Thyroid gland (tissue), 4 donors: Measurements from ENCODE around the gene ZNF652. TPM values are rescaled to one million over a fixed set of nuclear protein-coding genes. Genes with fewer than 3 reads are reported as not detected.
"Not testable (repeated sequence)": the region's sequence is repeated elsewhere in the genome, so short reads cannot be mapped to it uniquely, and the experiment has no call there.

ENCODE experiments used
- DNase-seq, 2 donors: peaks; one replicate each; pipeline ENCODE4 v3.0.0-alpha.2; 2019
- H3K27ac ChIP-seq, 3 donors: fragments of 200-600 bp; sonication (generic); 1 replicate in 2 of 3; 2 replicates in 1 of 3; pipeline ENCODE4 v1.5.1; 2016 to 2019; ENCODE audit warnings: mild to moderate bottlenecking in 1 of 3, moderate library complexity in 1 of 3
- H3K27me3 ChIP-seq: fragments of 200-600 bp; sonication (generic); one replicate; pipeline ENCODE4 v1.5.1; 2019
- H3K36me3 ChIP-seq, 2 donors: fragments of 200-600 bp; sonication (generic); one replicate each; pipeline ENCODE4 v1.5.1; 2016 to 2019
- H3K4me1 ChIP-seq, 2 donors: fragments of 200-600 bp; sonication (generic); one replicate each; pipeline ENCODE4 v1.5.1; 2017 to 2019
- H3K4me3 ChIP-seq, 3 donors: fragments of 200-600 bp; sonication (generic); replicated peaks in 1 of 3; 1 replicate in 2 of 3; 2 replicates in 1 of 3; pipeline ENCODE4 v1.5.1; 2016; ENCODE audit warnings: mild to moderate bottlenecking in 1 of 3
- H3K9me3 ChIP-seq: fragments of 200-600 bp; sonication (generic); one replicate; pipeline ENCODE4 v1.5.1; 2017
- POLR2A ChIP-seq, 2 donors: fragments of 450-650 bp; IDR thresholded peaks; one replicate each; pipeline ENCODE4 v1.6.1; 2017; ENCODE audit warnings: antibody characterized with exemption in 2 of 2, mild to moderate bottlenecking in 2 of 2, moderate library complexity in 1 of 2
- WGBS, 2 donors: methylation state at CpG; one replicate each; pipeline ENCODE4 v1.1.5; 2017; 5-methylcytosine and 5-hydroxymethylcytosine counted together
- intact Hi-C: fragments of 100-400 bp; cut with DNase I; formaldehyde crosslinking; loops from one replicate; pipeline ENCODE4 v1.15.1; 2023
- total RNA-seq, 4 donors: library from RNA; depleted of rRNA; stranded (reverse); fragments of >200 nt; gene quantifications; one replicate each; pipeline ENCODE4 v1.2.3, GENCODE V29; 2016
- TF ChIP-seq, protein P1 (sequence below), 6 experiments: fragments of 200-600 bp in 3 of 6; fragments of 450-650 bp in 3 of 6; sonication (generic) in 3 of 6; IDR thresholded peaks; one replicate each; pipeline ENCODE4 v1.5.1; 2016 to 2019; ENCODE audit warnings: antibody characterized with exemption in 6 of 6, mild to moderate bottlenecking in 2 of 6, inconsistent platforms in 1 of 6, moderate library complexity in 1 of 6

ZNF652 gene
- total RNA-seq, 4 donors from 2014 or later = 60.0 to 64.9 (median 62.1) TPM

DNA sequence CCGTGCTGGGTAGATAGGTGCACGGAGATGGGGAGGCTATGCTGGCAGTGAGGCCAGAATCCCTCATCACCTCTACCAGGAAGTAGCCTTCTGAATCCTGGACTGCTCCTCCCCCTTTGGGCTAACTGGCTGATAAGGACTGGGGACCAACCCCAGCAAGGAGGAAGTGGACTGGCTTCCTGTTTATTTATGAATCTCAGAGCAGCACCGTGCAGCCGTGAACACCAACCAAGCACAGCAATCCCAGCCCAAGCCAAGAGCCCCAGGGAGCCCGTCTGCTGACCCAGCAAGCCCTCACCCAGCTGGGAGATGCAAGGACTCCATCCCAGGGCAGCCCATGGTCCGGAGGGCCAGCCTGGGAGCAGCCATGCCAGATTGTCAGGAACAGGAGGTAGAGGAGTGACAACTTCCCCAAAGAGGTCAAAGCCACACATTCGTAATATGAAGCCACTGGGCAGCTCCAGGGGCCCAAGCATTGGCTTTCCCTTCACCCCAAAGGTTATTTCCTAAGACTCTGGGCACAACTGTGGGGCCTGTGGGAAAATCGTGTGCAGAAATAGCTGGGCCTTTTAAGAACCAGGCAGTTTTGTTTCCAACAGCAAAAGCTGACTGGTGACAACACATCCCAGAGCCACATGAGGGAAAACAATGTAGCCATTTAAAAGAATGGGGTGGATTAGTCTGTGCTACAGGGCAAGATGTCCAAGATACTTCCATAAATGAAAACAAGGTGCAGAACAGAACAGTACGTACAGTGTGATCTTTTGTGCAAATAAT is 28.7 kb upstream of the ZNF652 start:
- no peaks in the 10 kb centered on the region for H3K36me3 ChIP-seq
- intact Hi-C loops = no loop called here
- no peaks in the 10 kb centered on the region for H3K27me3 ChIP-seq
- DNase-seq = no peak
- TF ChIP-seq POLR2A (IDR thresholded peaks at IDR 0.05) = no peak
- TF ChIP-seq, protein P1, sequence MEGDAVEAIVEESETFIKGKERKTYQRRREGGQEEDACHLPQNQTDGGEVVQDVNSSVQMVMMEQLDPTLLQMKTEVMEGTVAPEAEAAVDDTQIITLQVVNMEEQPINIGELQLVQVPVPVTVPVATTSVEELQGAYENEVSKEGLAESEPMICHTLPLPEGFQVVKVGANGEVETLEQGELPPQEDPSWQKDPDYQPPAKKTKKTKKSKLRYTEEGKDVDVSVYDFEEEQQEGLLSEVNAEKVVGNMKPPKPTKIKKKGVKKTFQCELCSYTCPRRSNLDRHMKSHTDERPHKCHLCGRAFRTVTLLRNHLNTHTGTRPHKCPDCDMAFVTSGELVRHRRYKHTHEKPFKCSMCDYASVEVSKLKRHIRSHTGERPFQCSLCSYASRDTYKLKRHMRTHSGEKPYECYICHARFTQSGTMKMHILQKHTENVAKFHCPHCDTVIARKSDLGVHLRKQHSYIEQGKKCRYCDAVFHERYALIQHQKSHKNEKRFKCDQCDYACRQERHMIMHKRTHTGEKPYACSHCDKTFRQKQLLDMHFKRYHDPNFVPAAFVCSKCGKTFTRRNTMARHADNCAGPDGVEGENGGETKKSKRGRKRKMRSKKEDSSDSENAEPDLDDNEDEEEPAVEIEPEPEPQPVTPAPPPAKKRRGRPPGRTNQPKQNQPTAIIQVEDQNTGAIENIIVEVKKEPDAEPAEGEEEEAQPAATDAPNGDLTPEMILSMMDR (IDR thresholded peaks at IDR 0.05) = no peak
- H3K27ac ChIP-seq = no peak overlapping the region
- 60 to 66% methylated on average over 5 to 9 of the region's 9 CpGs for WGBS, 2 donors
- H3K4me3 ChIP-seq = no peak overlapping the region
- peaks cover 0 to 4% of the 10 kb centered on the region in 2 donors for H3K4me1 ChIP-seq
- H3K9me3 ChIP-seq = no peaks in the 10 kb centered on the region

DNA sequence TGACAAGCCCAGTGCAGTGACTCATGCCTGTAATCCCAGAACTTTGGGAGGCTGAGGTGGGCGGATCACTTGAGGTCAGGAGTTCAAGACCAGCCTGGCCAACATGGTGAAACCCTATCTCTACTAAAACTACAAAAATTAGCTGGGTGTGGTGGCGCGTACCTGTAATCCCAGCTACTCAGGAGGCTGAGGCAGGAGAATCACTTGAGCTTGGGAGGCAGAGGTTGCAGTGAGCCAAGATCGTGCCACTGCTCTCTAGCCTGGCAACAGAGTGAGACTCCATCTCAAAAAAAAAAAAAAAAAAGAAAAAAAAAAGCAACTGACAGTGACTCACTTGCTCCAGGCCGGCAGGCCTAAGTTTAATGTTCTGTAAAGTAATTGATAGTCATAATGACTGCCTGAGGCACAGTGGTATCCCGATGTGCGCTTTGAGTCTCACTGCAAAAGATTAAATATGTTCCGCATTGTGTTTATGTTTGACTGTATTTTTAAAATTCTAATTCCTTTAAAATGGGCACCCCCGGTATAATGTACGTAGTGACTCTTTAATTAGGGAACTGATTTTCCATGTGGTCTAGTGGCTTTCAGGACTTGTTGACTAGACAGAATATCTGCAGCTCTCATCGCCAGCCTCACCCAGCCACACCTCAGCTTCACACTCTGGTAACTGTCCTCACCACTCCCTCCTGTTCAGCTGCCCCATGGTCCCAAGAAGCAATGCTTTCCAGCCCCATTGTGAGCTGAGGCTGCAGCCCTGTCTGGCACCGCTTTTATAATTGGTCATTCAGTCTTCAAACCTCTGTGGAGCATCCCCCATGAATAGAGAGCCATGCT is 27.7 kb upstream of the ZNF652 start:
- intact Hi-C loops, H3K4me1 ChIP-seq, H3K27me3 ChIP-seq, H3K9me3 ChIP-seq, H3K4me3 ChIP-seq, DNase-seq, H3K36me3 ChIP-seq, H3K27ac ChIP-seq: not testable (repeated sequence)
- WGBS, 2 donors = 91 to 92% methylated on average over 12 of the region's 12 CpGs

DNA sequence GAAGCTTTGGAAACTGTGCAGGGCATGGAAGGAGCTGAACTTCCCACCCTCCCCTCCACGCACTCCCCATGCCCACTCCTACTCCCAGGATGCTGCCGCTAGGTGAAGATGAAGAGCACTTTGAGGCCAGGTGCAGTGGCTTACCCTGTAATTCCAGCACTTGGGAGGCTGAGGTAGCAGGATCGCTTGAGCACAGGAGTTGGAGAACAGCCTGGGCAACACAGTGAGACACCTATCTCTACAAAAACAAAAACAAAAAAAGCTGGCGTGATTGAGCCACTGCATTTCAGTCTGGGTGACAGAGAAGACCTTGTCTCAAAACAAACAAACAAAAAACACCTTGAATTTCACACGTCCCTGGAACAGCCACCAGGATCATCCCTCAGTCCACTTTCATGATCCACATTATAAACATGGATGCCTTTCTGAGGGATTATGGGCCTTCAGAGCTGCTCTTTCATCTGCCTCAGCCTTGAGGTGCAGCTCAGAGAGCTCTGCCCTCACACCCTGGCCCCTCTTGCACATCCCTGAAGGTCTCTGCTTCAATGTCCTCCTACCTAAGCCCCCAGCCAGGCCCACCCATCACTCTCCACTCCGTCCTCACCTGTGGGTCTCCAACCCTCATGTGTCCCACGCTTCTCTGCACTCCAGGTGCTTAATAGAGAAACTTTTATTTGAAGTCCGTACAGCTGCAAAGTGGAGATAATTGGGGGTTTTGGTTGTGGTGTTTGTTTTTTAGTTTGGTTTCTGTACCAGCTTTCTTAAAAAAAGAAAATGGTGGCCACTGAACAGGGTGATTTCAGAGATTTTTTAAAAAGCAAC is 26.9 kb upstream of the ZNF652 start:
- no peak overlapping the region for H3K4me3 ChIP-seq
- DNase-seq = no peak
- no peaks in the 10 kb centered on the region for H3K27me3 ChIP-seq
- WGBS, 2 donors = 86 to 93% methylated on average over 8 of the region's 8 CpGs
- intact Hi-C loops = no loop called here
- no peaks in the 10 kb centered on the region for H3K4me1 ChIP-seq
- H3K36me3 ChIP-seq = no peaks in the 10 kb centered on the region
- TF ChIP-seq, protein P1 (IDR thresholded peaks at IDR 0.05) = no peak
- TF ChIP-seq POLR2A (IDR thresholded peaks at IDR 0.05) = no peak
- H3K9me3 ChIP-seq = no peaks in the 10 kb centered on the region
- no peak overlapping the region for H3K27ac ChIP-seq

DNA sequence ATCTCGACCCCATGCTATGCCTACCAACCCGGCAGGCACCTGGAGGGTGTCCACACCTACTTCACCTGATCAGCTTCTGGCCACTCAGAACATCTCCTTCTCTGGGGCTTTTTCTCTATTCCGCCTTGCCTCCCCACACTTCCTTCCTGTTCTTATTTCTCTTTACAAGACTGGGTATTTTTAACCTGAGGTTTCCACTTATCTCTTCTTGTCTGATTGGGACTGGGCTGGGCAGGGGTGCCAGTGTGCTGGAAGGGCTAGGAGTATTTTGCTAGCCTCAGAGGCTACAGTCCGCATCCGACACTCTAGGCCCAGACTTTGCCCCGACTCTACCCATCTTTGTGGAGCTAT is 26.2 kb upstream of the ZNF652 start:
- Histone ChIP-seq H3K36me3 (no peaks in the 10 kb centered on the region), H3K4me3 (no peak overlapping the region), H3K9me3 (no peaks in the 10 kb centered on the region), H3K27me3 (no peaks in the 10 kb centered on the region), H3K27ac (no peak overlapping the region), H3K4me1 (no peaks in the 10 kb centered on the region)
- DNase-seq = no peak
- intact Hi-C loops = no loop called here
- WGBS, 2 donors = 83 to 88% methylated on average over 6 of the region's 6 CpGs
- TF ChIP-seq POLR2A (IDR thresholded peaks at IDR 0.05) = no peak
- TF ChIP-seq, protein P1 (IDR thresholded peaks at IDR 0.05) = no peak

DNA sequence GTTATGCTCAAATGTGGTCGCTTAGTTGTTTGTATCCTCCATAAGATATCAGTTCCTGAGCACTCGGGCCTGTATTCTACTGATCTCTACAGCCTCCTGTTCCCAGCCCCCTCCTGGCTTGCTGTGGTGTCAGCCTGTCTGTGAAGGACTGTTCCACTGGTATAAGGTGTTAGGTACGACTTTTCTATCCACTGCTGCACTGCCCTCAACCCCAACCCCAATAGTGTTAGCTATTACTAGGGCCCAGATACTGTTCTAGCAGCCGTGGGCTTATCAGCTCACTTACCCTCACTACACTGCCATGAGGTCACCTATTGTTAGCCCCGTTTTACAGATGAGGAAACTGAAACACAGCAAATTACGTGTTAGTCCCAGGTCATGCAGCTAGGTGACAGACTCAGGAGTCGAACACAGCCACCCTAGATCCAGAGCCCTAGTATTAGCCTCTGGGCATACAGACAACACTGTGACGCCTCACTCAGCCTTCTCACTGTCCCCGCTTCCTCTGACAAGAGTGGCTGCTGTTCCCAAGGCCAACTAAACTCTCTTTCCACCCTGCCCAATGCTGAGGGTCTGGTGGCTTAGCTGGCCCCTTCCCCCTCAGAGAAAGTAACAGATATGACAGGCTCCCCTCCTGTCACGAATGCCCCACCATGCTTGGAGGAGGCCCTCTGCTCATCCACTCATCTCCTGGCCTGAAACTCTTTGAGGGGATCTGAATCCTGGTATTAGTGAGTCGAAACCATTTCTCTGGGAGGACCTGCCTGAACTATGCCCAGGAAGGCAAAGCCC is 25.6 kb upstream of the ZNF652 start:
- Histone ChIP-seq H3K4me1 (no peaks in the 10 kb centered on the region), H3K27me3 (no peaks in the 10 kb centered on the region), H3K4me3 (no peak overlapping the region), H3K27ac (no peak overlapping the region), H3K36me3 (no peaks in the 10 kb centered on the region), H3K9me3 (no peaks in the 10 kb centered on the region)
- WGBS, 2 donors = 83 to 84% methylated on average over 11 of the region's 11 CpGs
- no peak for DNase-seq
- TF ChIP-seq POLR2A (IDR thresholded peaks at IDR 0.05) = no peak
- TF ChIP-seq, protein P1 (IDR thresholded peaks at IDR 0.05) = no peak
- intact Hi-C loops = no loop called here
